ENCODE results near the gene TNFRSF4. TPM values are rescaled to one million over a fixed set of nuclear protein-coding genes. Genes with fewer than 3 reads are reported as not detected.

The TNFRSF4 gene
- total RNA-seq, 1 experiment from 2014 or later: 0.37 TPM

DNA sequence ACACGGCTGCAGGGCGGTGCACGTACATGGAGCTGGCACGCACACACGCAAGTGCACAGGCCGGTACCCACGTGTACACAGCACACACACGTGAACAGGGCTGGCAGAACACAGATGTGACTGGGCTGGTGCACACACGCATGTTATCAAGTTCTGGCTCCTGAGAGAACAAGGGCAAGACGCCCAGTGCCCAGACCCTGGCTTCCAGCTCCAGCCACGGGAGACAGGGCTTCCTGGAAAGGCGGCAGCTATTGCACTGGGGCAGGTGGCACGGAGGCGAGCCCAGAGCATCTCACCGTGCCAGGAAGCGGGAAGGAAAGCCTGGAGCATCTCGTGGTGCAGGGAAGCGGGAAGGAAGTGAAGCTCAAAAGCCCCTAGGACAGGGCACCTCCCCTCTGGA, 12.0 kb upstream of the TNFRSF4 start:
- H3K9me2 ChIP-seq (ENCODE audit: insufficient read depth): no peaks in the 10 kb centered on the region
- peaks cover 76% of the 10 kb centered on the region for H3K79me2 ChIP-seq (ENCODE audit: insufficient read depth, low read length)
- no peak overlapping the region for H3K9ac ChIP-seq (ENCODE audit: low read length)
- no peaks in the 10 kb centered on the region for H3K9me3 ChIP-seq (ENCODE audit: control insufficient read depth in 1 of 2, insufficient read depth in 1 of 2, low read depth in 1 of 2, low read length in 2 of 2)
- intact Hi-C loops (cut with micrococcal nuclease): no loop called here
- ATAC-seq (no peak), DNase-seq (ENCODE audit: low read depth, low spot score) (no peak)
- H3K4me3 ChIP-seq (replicated peaks in 1 of 2; ENCODE audit: low read depth in 1 of 2, low read length in 2 of 2): no peak overlapping the region
- no peaks in the 10 kb centered on the region for H3K27me3 ChIP-seq (ENCODE audit: insufficient read depth, low read length)
- ChIA-PET RAD21 (ENCODE audit: low non-redundant PET in 1 of 2, low total read pairs in 2 of 2, uncharacterized antibody in 2 of 2, unreplicated experiment in 2 of 2) (no interaction called here), POLR2A (no interaction called here), CTCF (no interaction called here)
- peaks cover 25 to 30% of the 10 kb centered on the region in 2 experiments for H3K36me3 ChIP-seq (ENCODE audit: control insufficient read depth in 1 of 2, insufficient read depth in 2 of 2, low read length in 2 of 2)
- peak overlapping the region; percentile 18; the same call in 1 of the 2 replicates for H3K27ac ChIP-seq (ENCODE audit: low read depth, low read length)
- peaks cover 3 to 11% of the 10 kb centered on the region in 2 experiments; a peak in 1 of 4 replicates for H3K4me1 ChIP-seq (ENCODE audit: control insufficient read depth in 1 of 2, insufficient read depth in 2 of 2, low read length in 2 of 2)
- no TSS peak for BruUV-seq (replicated peaks)
- H3K4me2 ChIP-seq (ENCODE audit: low read length): no peak overlapping the region
- no peaks in the 10 kb centered on the region for H4K20me1 ChIP-seq (ENCODE audit: insufficient read depth)
- no peak for TF ChIP-seq CBX3 (IDR thresholded peaks at IDR 0.05; ENCODE audit: low read depth)
- TF ChIP-seq, protein P1, sequence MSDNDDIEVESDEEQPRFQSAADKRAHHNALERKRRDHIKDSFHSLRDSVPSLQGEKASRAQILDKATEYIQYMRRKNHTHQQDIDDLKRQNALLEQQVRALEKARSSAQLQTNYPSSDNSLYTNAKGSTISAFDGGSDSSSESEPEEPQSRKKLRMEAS (IDR thresholded peaks at IDR 0.05): no peak
- no peak for TF ChIP-seq SP1 (IDR thresholded peaks at IDR 0.05; ENCODE audit: low read depth)
- TF ChIP-seq, protein P2, sequence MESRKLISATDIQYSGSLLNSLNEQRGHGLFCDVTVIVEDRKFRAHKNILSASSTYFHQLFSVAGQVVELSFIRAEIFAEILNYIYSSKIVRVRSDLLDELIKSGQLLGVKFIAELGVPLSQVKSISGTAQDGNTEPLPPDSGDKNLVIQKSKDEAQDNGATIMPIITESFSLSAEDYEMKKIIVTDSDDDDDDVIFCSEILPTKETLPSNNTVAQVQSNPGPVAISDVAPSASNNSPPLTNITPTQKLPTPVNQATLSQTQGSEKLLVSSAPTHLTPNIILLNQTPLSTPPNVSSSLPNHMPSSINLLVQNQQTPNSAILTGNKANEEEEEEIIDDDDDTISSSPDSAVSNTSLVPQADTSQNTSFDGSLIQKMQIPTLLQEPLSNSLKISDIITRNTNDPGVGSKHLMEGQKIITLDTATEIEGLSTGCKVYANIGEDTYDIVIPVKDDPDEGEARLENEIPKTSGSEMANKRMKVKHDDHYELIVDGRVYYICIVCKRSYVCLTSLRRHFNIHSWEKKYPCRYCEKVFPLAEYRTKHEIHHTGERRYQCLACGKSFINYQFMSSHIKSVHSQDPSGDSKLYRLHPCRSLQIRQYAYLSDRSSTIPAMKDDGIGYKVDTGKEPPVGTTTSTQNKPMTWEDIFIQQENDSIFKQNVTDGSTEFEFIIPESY (IDR thresholded peaks at IDR 0.05; ENCODE audit: extremely low read depth, insufficient replicate concordance, low read length): no peak
- no peak for TF ChIP-seq SIN3A (IDR thresholded peaks at IDR 0.05; ENCODE audit: low read depth)
- no peak for TF ChIP-seq TCF7L2 (IDR thresholded peaks at IDR 0.05; ENCODE audit: borderline replicate concordance, extremely low read depth, insufficient read depth, insufficient read length)
- TF ChIP-seq, protein P3, sequence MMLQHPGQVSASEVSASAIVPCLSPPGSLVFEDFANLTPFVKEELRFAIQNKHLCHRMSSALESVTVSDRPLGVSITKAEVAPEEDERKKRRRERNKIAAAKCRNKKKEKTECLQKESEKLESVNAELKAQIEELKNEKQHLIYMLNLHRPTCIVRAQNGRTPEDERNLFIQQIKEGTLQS (IDR thresholded peaks at IDR 0.05): no peak
- TF ChIP-seq FOSL1 (IDR thresholded peaks at IDR 0.05; ENCODE audit: low read depth): no peak
- TF ChIP-seq POLR2A (IDR thresholded peaks at IDR 0.05; ENCODE audit: borderline replicate concordance, extremely low read depth, insufficient read depth, insufficient read length): no peak
- no peak for TF ChIP-seq ZNF274 (IDR thresholded peaks at IDR 0.05; ENCODE audit: low read depth, low read length)
- TF ChIP-seq SRF (IDR thresholded peaks at IDR 0.05; ENCODE audit: low read depth): no peak
- TF ChIP-seq RAD21 (IDR thresholded peaks at IDR 0.05; ENCODE audit: low read depth): no peak
- TF ChIP-seq CEBPB (IDR thresholded peaks at IDR 0.05; ENCODE audit: low read depth): no peak
- no peak for TF ChIP-seq POLR2AphosphoS5 (IDR thresholded peaks at IDR 0.05; ENCODE audit: low read depth, low read length)
- TF ChIP-seq ZFX (IDR thresholded peaks at IDR 0.05): no peak
- no peak overlapping the region for H2AFZ ChIP-seq (ENCODE audit: low read depth, low read length, poor library complexity, severe bottlenecking)

Measured in HCT116 (cell line).